ENCODE data around the gene ATP9A. TPM values are rescaled to one million over a fixed set of nuclear protein-coding genes. Genes with fewer than 3 reads are reported as not detected.

Gene ATP9A
- total RNA-seq, 4 donors from 2014 or later: 36.1 to 47.4 (median 38.1) TPM

GRCh38 chr20:51775241-51775640, 7.1 kb upstream of the ATP9A start:
- no peaks in the 10 kb centered on the region for H3K36me3 ChIP-seq
- 78 to 89% methylated on average over 1 of the region's 1 CpG for WGBS, 2 donors

GRCh38 chr20:51772236-51772635, 4.0 kb upstream of the ATP9A start:
- peaks cover 0 to 8% (median 0%) of the 10 kb centered on the region in 4 donors for H3K4me1 ChIP-seq
- WGBS, 2 donors: 87 to 99% methylated on average over 4 of the region's 4 CpGs
- H3K9me3 ChIP-seq: no peaks in the 10 kb centered on the region
- H3K27ac ChIP-seq: no peak overlapping the region
- TF ChIP-seq POLR2A (IDR thresholded peaks at IDR 0.05) (no peak), CTCF (IDR thresholded peaks at IDR 0.05) (no peak), EP300 (IDR thresholded peaks at IDR 0.05) (no peak)
- H3K27me3 ChIP-seq: peaks cover 0 to 8% of the 10 kb centered on the region in 2 donors
- no peak for DNase-seq (ENCODE audit: low spot score in 2 of 2)
- no peaks in the 10 kb centered on the region for H3K36me3 ChIP-seq
- H3K4me3 ChIP-seq: no peak overlapping the region

More at GRCh38 chr20:51775241-51775640, 7.1 kb upstream of the ATP9A start:
- Histone ChIP-seq H3K27me3 (no peaks in the 10 kb centered on the region), H3K4me1 (no peaks in the 10 kb centered on the region), H3K4me3 (no peak overlapping the region), H3K27ac (no peak overlapping the region), H3K9me3 (peaks cover 0 to 19% (median 0%) of the 10 kb centered on the region in 4 donors)
- TF ChIP-seq CTCF (IDR thresholded peaks at IDR 0.05) (no peak), EP300 (IDR thresholded peaks at IDR 0.05) (no peak), POLR2A (IDR thresholded peaks at IDR 0.05) (no peak)
- DNase-seq (ENCODE audit: low spot score in 2 of 2): no peak

GRCh38 chr20:51769976-51770615, 1.9 kb upstream of the ATP9A start:
- peaks cover 0 to 12% of the 10 kb centered on the region in 2 donors for H3K27me3 ChIP-seq
- 89 to 94% methylated on average over 9 of the region's 9 CpGs for WGBS, 2 donors
- no peak for DNase-seq (ENCODE audit: low spot score in 2 of 2)

GRCh38 chr20:51768759-51769517, 748 bp upstream of the ATP9A start:
- DNase-seq (ENCODE audit: low spot score in 2 of 2): no peak
- Histone ChIP-seq H3K36me3 (no peaks in the 10 kb centered on the region), H3K27me3 (peaks cover 0 to 12% of the 10 kb centered on the region in 2 donors), H3K4me3 (peak overlapping the region in 1 of 4 donors; percentile 31), H3K27ac (no peak overlapping the region), H3K9me3 (no peaks in the 10 kb centered on the region), H3K4me1 (peaks cover 0 to 19% (median 0%) of the 10 kb centered on the region in 4 donors)
- 39 to 45% methylated on average over 8 to 13 of the region's 16 CpGs for WGBS, 2 donors
- TF ChIP-seq EP300 (IDR thresholded peaks at IDR 0.05) (no peak), POLR2A (IDR thresholded peaks at IDR 0.05) (no peak), CTCF (IDR thresholded peaks at IDR 0.05) (no peak)

More at GRCh38 chr20:51769976-51770615, 1.9 kb upstream of the ATP9A start:
- Histone ChIP-seq H3K9me3 (no peaks in the 10 kb centered on the region), H3K27ac (no peak overlapping the region), H3K36me3 (no peaks in the 10 kb centered on the region), H3K4me1 (peaks cover 0 to 19% (median 0%) of the 10 kb centered on the region in 4 donors), H3K4me3 (no peak overlapping the region)
- TF ChIP-seq EP300 (IDR thresholded peaks at IDR 0.05): no peak
- no peak for TF ChIP-seq POLR2A (IDR thresholded peaks at IDR 0.05)
- no peak for TF ChIP-seq CTCF (IDR thresholded peaks at IDR 0.05)

Measured in tibial nerve (tissue), 4 donors.